SK-N-SH (cell line): ENCODE measurements around the gene IRF3. TPM values are rescaled to one million over a fixed set of nuclear protein-coding genes. Genes with fewer than 3 reads are reported as not detected.

ENCODE experiments used
- CTCF ChIA-PET: fragments of 300-600, 350-600 bp; formaldehyde crosslinking; extraction: SDS; loops from one replicate; lab custom pipeline; 2021; lab: Yijun Ruan, JAX
- POLR2A ChIA-PET: fragments of 350-600 bp; sonication (Branson Sonifier 250); formaldehyde crosslinking; extraction: SDS; loops from one replicate; lab custom pipeline; 2020; ENCODE audit warnings: antibody characterized with exemption, inconsistent platforms; lab: Yijun Ruan, JAX
- DNase-seq: peaks from one replicate; pipeline ENCODE4 v3.0.0; 2012
- H2AFZ ChIP-seq: fragments of 200-600 bp; sonication (generic); 2 replicates; pipeline ENCODE4 v1.8.1; 2016; ENCODE audit warnings: antibody characterized with exemption, mild to moderate bottlenecking, low read depth
- H3F3A ChIP-seq: fragments of 200-600 bp; sonication (generic); replicated peaks from 2 replicates; pipeline ENCODE3; 2016; ENCODE audit warnings: antibody characterized with exemption, mild to moderate bottlenecking; ENCODE audit not compliant: insufficient read depth
- H3K27ac ChIP-seq, 2 experiments: fragments of 200-500 bp in 1 of 2; fragments of 200-600 bp in 1 of 2; sonication (Bioruptor generic) in 1 of 2; sonication (generic), shearing (Covaris generic) in 1 of 2; 2 replicates each; pipeline versions ENCODE4 v1.5.1 to v1.6.1; 2014 to 2016; ENCODE audit warnings: low read depth in 2 of 2, inconsistent platforms in 1 of 2, low read length in 1 of 2, mild to moderate bottlenecking in 1 of 2, mixed read lengths in 1 of 2
- H3K27me3 ChIP-seq: fragments of 200-600 bp; sonication (generic), shearing (Covaris generic); 2 replicates; pipeline ENCODE4 v1.6.1; 2016; ENCODE audit warnings: mixed run types; ENCODE audit not compliant: insufficient read depth
- H3K36me3 ChIP-seq, 2 experiments: fragments of 200-500 bp in 1 of 2; fragments of 200-600 bp in 1 of 2; sonication (Bioruptor generic) in 1 of 2; sonication (generic) in 1 of 2; replicated peaks in 1 of 2; 2 replicates each; pipeline versions ENCODE3 to v1.5.1; 2014 to 2016; ENCODE audit warnings: low read length in 1 of 2, mild to moderate bottlenecking in 1 of 2; ENCODE audit not compliant: insufficient read depth in 2 of 2, control insufficient read depth in 1 of 2
- H3K4me1 ChIP-seq, 2 experiments: fragments of 200-500 bp in 1 of 2; fragments of 200-600 bp in 1 of 2; sonication (Bioruptor generic) in 1 of 2; sonication (generic), shearing (Covaris generic) in 1 of 2; 2 replicates each; pipeline versions ENCODE4 v1.5.1 to v1.6.1; 2014 to 2016; ENCODE audit warnings: low read depth in 1 of 2, low read length in 1 of 2, mixed run types in 1 of 2; ENCODE audit not compliant: insufficient read depth in 2 of 2, control insufficient read depth in 1 of 2
- H3K4me2 ChIP-seq: fragments of 200-600 bp; sonication (generic), shearing (Covaris generic); 2 replicates; pipeline ENCODE4 v1.6.1; 2017; ENCODE audit warnings: mixed run types
- H3K4me3 ChIP-seq, 2 experiments: fragments of 200-500 bp in 1 of 2; fragments of 200-600 bp in 1 of 2; sonication (Bioruptor generic) in 1 of 2; sonication (generic), shearing (Covaris generic) in 1 of 2; 2 replicates each; pipeline versions ENCODE4 v1.5.1 to v1.8.1; 2014 to 2016; ENCODE audit warnings: low read depth in 2 of 2, inconsistent platforms in 1 of 2, low read length in 1 of 2, mild to moderate bottlenecking in 1 of 2, mixed read lengths in 1 of 2, moderate library complexity in 1 of 2
- H3K79me2 ChIP-seq: fragments of 200-600 bp; sonication (generic); 2 replicates; pipeline ENCODE4 v1.8.1; 2017; ENCODE audit warnings: mild to moderate bottlenecking; ENCODE audit not compliant: insufficient read depth
- H3K9ac ChIP-seq: fragments of 200-600 bp; sonication (generic); 2 replicates; pipeline ENCODE4 v1.6.1; 2017; ENCODE audit warnings: mixed run types
- H3K9me2 ChIP-seq: fragments of 200-600 bp; sonication (generic); 2 replicates; pipeline ENCODE4 v1.6.1; 2017; ENCODE audit warnings: mixed run types
- H3K9me3 ChIP-seq: fragments of 200-600 bp; sonication (generic); 2 replicates; pipeline ENCODE4 v1.6.1; 2017; ENCODE audit warnings: mixed run types, mild to moderate bottlenecking, moderate library complexity
- H4K20me1 ChIP-seq: fragments of 200-600 bp; sonication (generic); 2 replicates; pipeline ENCODE4 v1.6.1; 2017; ENCODE audit warnings: mild to moderate bottlenecking, mixed run types; ENCODE audit not compliant: insufficient read depth
- EP300 ChIP-seq, 2 experiments: IDR thresholded peaks; 2 replicates each; pipeline versions ENCODE4 v1.4.0 to v1.6.1; 2012; ENCODE audit warnings: borderline replicate concordance in 1 of 2, low read depth in 1 of 2, low read length in 1 of 2
- GABPA ChIP-seq: IDR thresholded peaks from 2 replicates; pipeline ENCODE4 v1.4.0; 2012; ENCODE audit warnings: low read depth, mild to moderate bottlenecking
- RFX5 ChIP-seq: IDR thresholded peaks from 2 replicates; pipeline ENCODE4 v1.6.1; 2012; ENCODE audit warnings: mild to moderate bottlenecking, improper control_type of control experiment, low read length
- SMC3 ChIP-seq: IDR thresholded peaks from 2 replicates; pipeline ENCODE4 v1.6.1; 2012; ENCODE audit warnings: low read depth, low read length, improper control_type of control experiment
- TAF1 ChIP-seq: IDR thresholded peaks from 2 replicates; pipeline ENCODE4 v1.6.1; 2012; ENCODE audit warnings: low read depth, mild to moderate bottlenecking, low read length, moderate library complexity, borderline replicate concordance
- TEAD4 ChIP-seq: IDR thresholded peaks from 2 replicates; pipeline ENCODE4 v1.4.0; 2012; ENCODE audit warnings: mild to moderate bottlenecking, borderline replicate concordance; ENCODE audit not compliant: insufficient read depth
- WGBS: methylation state at CpG from one replicate; pipeline ENCODE4 v1.1.6; 2017; ENCODE audit warnings: low lambda C conversion rate; 5-methylcytosine and 5-hydroxymethylcytosine counted together
- polyA plus RNA-seq, 3 experiments: library from polyadenylated mRNA; depleted of rRNA; stranded (reverse); fragments of >200 nt; gene quantifications; 2 replicates each; pipeline ENCODE4 v1.2.3, GENCODE V29; 2012
- TF ChIP-seq, protein P1 (sequence below): IDR thresholded peaks from 2 replicates; pipeline ENCODE4 v1.4.0; 2012; ENCODE audit warnings: low read depth, borderline replicate concordance
- TF ChIP-seq, protein P2 (sequence below): fragments of 150-350 bp; IDR thresholded peaks from 2 replicates; pipeline ENCODE4 v1.6.1; 2017; ENCODE audit warnings: antibody characterized with exemption, low read length, low read depth, borderline replicate concordance

IRF3 gene
- polyA plus RNA-seq, 1 of the 3 experiments (the other 2 are of a cell fraction): 112 TPM

DNA sequence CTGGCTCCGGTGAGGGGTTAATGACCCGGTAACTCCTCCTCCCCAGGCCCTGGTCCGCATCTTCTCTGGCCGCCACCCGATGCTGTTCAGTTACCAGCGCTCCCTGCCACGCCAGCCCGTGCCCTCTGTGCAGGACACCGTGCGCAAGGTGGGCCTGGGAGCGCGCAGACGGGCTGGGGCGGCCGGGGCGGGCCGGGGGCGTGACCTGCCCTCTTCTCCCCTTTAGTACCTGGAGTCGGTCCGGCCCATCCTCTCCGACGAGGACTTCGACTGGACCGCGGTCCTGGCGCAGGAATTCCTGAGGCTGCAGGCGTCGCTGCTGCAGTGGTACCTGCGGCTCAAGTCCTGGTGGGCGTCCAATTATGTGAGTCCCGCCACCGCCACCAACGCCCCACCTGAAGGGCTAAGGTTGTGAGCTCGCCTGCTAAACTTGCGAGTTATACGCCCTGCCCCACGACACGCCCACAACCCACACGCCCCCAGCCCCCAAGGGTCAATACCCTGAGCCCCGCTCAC, 35.7 kb upstream of the IRF3 start:
- Histone ChIP-seq H4K20me1 (no peaks in the 10 kb centered on the region), H2AFZ (no peak overlapping the region), H3K27me3 (no peaks in the 10 kb centered on the region), H3K4me1 (no peaks in the 10 kb centered on the region), H3K4me2 (no peak overlapping the region)
- POLR2A ChIA-PET: no interaction called here
- peak; percentile 44 for DNase-seq
- CTCF ChIA-PET: no interaction called here
- TF ChIP-seq TAF1: no peak
- no peak for TF ChIP-seq RFX5
- no peak for TF ChIP-seq SMC3
- TF ChIP-seq, protein P1, sequence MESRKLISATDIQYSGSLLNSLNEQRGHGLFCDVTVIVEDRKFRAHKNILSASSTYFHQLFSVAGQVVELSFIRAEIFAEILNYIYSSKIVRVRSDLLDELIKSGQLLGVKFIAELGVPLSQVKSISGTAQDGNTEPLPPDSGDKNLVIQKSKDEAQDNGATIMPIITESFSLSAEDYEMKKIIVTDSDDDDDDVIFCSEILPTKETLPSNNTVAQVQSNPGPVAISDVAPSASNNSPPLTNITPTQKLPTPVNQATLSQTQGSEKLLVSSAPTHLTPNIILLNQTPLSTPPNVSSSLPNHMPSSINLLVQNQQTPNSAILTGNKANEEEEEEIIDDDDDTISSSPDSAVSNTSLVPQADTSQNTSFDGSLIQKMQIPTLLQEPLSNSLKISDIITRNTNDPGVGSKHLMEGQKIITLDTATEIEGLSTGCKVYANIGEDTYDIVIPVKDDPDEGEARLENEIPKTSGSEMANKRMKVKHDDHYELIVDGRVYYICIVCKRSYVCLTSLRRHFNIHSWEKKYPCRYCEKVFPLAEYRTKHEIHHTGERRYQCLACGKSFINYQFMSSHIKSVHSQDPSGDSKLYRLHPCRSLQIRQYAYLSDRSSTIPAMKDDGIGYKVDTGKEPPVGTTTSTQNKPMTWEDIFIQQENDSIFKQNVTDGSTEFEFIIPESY: no peak
- TF ChIP-seq GABPA: no peak
- TF ChIP-seq, protein P2, sequence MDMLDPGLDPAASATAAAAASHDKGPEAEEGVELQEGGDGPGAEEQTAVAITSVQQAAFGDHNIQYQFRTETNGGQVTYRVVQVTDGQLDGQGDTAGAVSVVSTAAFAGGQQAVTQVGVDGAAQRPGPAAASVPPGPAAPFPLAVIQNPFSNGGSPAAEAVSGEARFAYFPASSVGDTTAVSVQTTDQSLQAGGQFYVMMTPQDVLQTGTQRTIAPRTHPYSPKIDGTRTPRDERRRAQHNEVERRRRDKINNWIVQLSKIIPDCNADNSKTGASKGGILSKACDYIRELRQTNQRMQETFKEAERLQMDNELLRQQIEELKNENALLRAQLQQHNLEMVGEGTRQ: no peak
- TF ChIP-seq, all 33 proteins: peak for 0
- no peaks in the 10 kb centered on the region for H3F3A ChIP-seq
- 91% methylated on average over 26 of the region's 40 CpGs for WGBS
- H3K9me2 ChIP-seq: no peaks in the 10 kb centered on the region
- H3K27ac ChIP-seq: no peak overlapping the region
- no peak overlapping the region for H3K9ac ChIP-seq
- H3K9me3 ChIP-seq: no peaks in the 10 kb centered on the region
- no peak overlapping the region for H3K4me3 ChIP-seq
- H3K36me3 ChIP-seq: peaks cover 21 to 25% of the 10 kb centered on the region in 2 experiments
- no peaks in the 10 kb centered on the region for H3K79me2 ChIP-seq

DNA sequence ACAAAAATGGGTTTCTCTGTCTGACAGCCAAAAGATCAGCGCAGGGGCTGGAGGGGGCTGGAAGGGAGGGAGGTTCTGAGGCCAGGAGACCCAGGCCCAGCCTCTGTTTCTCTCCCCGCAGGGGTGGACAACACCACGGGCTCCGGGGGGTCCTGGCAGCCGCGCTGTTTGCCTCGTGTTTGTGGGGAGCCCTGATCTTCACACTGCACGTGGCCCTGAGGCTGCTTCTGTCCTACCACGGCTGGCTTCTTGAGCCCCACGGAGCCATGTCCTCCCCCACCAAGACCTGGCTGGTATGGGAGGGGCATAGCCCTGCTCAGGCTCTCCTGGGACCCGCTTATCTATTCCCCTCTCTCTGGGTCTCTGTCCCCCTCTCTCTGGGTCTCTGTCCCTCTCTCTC, 34.9 kb upstream of the IRF3 start:
- no peaks in the 10 kb centered on the region for H3K4me1 ChIP-seq
- H3K9me2 ChIP-seq: no peaks in the 10 kb centered on the region
- no peaks in the 10 kb centered on the region for H3F3A ChIP-seq
- no peak overlapping the region for H3K4me2 ChIP-seq
- TF ChIP-seq TEAD4 (no peak), RFX5 (no peak), SMC3 (no peak), EP300 (IDR thresholded peaks at IDR 0.05; ENCODE audit: borderline replicate concordance in 1 of 2, low read depth in 1 of 2, low read length in 1 of 2) (no peak)
- no peak overlapping the region for H2AFZ ChIP-seq
- ChIA-PET POLR2A (interaction anchor here (1.4 kb wide), 1 partner anchor 12 kb away, joined by 3 read pairs; no protein-coding TSS in a partner anchor), CTCF (interaction anchor here (0.9 to 2.4 kb wide), 3 partner anchors 11 to 22 kb away, joined by 3 to 8 read pairs (median 4); partner anchors contain the start of gene ADM5)
- no peaks in the 10 kb centered on the region for H3K9me3 ChIP-seq
- no peaks in the 10 kb centered on the region for H3K27me3 ChIP-seq
- no peak overlapping the region for H3K4me3 ChIP-seq
- no peaks in the 10 kb centered on the region for H3K79me2 ChIP-seq
- WGBS: 81% methylated on average over 2 of the region's 11 CpGs
- H3K27ac ChIP-seq: no peak overlapping the region
- DNase-seq: no peak
- peaks cover 15 to 26% of the 10 kb centered on the region in 2 experiments for H3K36me3 ChIP-seq
- no peak overlapping the region for H3K9ac ChIP-seq
- H4K20me1 ChIP-seq: no peaks in the 10 kb centered on the region
